ENCODE measurements around the gene SCAF1.
A peak's percentile ranks its signal among the peaks of the same experiment; 100 is the strongest.

The SCAF1 gene, protein sequence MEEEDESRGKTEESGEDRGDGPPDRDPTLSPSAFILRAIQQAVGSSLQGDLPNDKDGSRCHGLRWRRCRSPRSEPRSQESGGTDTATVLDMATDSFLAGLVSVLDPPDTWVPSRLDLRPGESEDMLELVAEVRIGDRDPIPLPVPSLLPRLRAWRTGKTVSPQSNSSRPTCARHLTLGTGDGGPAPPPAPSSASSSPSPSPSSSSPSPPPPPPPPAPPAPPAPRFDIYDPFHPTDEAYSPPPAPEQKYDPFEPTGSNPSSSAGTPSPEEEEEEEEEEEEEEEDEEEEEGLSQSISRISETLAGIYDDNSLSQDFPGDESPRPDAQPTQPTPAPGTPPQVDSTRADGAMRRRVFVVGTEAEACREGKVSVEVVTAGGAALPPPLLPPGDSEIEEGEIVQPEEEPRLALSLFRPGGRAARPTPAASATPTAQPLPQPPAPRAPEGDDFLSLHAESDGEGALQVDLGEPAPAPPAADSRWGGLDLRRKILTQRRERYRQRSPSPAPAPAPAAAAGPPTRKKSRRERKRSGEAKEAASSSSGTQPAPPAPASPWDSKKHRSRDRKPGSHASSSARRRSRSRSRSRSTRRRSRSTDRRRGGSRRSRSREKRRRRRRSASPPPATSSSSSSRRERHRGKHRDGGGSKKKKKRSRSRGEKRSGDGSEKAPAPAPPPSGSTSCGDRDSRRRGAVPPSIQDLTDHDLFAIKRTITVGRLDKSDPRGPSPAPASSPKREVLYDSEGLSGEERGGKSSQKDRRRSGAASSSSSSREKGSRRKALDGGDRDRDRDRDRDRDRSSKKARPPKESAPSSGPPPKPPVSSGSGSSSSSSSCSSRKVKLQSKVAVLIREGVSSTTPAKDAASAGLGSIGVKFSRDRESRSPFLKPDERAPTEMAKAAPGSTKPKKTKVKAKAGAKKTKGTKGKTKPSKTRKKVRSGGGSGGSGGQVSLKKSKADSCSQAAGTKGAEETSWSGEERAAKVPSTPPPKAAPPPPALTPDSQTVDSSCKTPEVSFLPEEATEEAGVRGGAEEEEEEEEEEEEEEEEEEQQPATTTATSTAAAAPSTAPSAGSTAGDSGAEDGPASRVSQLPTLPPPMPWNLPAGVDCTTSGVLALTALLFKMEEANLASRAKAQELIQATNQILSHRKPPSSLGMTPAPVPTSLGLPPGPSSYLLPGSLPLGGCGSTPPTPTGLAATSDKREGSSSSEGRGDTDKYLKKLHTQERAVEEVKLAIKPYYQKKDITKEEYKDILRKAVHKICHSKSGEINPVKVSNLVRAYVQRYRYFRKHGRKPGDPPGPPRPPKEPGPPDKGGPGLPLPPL

DNA sequence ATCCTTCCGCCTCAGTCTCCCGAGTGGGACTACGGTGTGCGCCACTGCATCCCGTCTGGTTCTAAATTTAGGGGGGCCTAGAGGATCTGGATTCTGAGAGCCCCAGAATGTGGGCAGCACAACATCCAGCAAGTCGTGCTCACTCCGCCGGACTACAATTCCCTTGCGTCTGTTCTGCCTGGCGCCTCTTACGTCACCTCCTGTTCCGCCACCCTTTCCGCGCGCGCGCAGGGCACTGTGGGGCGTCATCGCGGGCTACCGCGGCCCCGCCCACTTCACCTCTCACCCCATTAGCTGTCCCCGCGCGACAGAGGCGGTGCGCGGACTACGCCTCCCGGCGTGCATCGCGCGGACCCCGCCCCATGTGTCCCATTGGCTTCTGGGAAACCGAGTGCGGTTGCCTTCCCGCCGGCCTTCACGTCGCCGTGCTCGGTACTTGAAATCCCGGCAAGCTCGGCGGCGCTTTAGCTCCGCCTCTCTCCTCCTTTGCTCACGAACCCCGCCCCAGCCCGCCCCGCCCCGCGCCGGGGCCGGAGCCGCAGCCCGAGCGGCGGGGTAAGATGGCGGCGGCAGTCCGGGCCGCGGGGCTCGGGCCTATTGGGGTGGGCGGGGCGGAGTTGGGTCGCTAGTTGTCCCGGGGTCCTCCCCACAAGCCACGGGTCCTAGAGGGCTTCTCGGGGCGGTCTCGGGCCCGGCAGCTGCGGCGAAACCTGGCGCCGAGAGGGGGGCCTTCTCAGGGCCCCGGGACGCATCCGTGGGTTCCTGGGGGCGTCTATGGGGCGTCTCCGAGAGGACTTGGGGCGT lies at the start of gene SCAF1:
SCAF1 (plus strand) TSS at position 522 of the 804 bp plus-strand sequence. CDS start 2,818 bp downstream, outside the sequence.
- FAIRE-seq (peak; percentile 97), DNase-seq (ENCODE audit: low spot score) (peak; percentile 95)

DNA sequence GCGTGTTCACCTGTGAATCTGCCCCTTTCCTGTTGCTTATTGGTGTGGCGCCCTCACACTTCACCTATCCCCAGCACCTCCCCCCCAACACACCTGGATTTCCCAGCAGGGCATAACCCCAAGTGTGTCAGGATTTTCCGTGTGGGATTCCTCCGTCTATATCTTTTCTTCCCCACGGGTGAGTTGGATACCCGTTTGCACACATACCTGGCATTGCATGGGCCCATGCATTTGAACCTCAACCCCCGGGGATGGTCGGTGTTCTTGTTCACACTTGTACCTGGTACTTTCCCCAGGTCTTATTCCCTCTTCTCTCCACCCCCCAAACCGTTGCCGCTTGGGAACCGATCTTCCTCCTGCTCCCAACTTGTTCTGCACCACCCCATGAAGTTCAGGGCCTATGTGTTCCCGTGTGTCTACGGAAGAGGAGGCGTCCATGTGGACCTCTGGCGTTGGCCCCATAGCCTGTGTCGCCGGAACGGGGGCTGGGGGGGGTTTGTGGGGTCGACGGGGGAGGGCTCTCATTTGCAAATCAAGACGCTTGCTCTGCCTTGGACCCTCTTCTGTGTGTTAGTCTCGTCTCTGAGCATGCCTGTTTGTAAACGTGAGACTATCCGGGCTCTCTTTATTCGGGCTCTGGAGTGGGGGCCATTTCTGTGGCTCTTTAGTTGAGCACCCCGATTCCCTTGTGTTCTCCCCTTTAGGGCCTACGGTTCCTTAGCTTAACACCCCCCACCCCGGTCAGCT lies 49.4 kb upstream of the SCAF1 start:
- DNase-seq (ENCODE audit: low spot score) (no peak), FAIRE-seq (no peak)

DNA sequence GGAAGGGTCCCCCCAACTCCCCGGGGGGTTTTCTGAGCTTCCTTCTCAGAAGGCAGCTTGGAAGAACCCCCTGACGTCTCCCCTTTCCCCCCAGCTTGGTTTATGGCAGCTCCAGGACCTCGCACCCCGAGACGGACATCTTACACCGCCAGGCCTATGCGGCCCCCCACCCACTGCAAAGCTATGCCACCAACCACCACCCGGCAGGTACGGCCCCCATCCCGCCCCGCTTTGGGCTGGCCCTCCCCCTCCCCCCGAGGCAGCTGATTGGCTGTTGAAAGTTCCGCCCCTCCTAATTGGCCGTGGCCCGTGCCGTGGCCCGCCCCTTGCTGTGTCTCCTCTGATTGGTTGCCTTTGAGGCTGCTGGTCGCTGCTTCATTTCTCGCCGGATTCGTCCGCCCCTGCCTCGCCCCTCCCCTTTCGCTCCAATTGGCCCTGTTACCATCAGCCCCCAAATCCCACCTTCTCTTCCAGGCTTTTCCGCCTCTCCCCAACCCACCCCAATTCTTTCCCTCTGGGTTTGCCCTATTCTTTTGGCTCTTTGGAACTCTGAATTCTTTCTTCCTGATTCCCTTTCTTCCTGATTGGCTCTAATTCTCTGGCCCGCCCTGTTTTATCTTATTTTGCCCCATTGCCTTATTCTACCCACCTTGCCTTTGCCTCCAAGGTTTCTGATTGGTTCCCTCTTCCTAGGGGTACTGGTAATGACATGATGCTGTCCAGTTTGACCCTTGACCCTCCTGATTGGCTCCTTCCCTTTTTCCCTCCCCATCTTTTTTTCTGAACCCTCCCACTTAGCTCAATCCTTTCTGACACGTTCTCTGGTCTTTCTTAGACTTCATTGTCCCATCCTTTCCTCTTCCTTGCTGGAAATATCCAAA lies 48.5 kb upstream of the SCAF1 start:
- DNase-seq (ENCODE audit: low spot score) (peak; percentile 99), FAIRE-seq (peak; percentile 99)

DNA sequence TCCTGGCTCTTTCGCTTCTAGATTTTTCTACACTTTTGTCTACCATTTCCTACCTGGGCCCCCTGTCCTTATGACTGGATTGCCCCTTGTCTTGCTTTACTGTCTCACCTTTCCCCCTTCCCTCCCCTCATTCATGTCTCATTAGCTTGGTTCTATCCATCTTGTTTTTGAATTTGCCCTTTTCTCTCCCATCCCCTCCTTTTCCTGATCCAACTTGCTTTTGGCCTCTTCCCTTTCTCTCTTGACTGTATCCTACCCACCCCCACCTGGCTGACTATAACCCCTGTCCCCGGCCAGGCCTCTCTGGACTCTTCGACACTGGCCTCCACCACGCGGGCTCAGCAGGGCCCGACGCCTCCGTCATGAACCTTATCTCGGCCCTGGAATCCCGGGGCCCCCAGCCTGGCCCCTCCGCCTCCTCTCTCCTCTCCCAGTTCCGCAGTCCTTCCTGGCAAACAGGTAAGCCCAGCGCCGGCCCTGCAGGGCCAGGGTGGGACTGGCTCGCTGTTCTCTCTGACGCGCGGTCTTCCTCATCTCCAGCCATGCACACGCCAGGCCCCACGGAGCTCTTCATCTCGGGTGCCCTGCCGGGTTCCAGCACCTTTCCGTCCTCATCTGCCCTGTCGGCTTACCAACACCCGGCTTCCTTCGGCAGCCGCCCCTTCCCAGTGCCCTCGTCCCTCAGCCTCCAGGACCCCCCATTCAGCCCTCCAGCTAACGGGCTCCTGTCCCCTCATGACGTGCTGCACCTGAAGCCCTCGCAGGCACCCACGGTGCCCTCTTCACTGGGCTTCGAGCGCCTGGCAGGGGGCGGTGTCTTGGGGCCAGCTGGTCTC lies 47.6 kb upstream of the SCAF1 start:
- no peak for FAIRE-seq
- DNase-seq (ENCODE audit: low spot score), result no peak

DNA sequence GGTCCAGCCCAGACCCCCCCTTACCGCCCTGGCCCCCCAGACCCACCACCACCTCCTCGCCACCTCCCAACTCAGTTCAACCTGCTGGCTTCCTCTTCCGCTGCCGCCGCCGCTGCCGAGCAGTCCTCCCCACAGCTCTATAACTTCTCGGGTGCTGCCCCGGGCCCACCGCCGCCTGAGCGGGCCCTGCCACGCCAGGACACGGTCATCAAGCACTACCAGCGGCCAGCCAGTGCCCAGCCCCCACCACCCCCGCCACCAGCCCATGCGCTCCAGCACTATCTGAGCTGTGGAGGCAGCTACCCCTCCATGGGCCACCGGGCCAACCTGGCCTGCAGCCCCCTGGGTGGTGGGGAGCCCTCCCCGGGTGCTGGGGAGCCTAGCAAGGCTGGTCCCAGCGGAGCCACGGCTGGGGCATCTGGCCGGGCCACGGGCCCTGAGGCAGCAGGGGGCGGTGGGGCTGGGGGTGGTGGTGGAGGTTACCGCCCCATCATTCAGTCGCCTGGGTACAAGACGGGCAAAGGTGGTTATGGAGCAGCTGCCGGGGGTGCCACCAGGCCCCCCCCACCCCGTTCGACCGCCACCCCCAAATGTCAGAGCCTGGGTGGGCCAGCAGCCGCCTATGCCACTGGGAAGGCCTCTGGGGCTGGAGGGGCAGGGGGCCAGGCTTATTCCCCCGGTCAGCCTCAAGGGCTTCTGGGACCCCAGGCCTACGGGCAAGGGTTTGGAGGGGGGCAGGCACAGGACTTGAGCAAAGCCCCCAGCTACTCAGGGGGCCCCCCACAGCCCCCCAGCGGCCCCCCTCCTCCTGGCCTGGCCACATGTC lies 46.8 kb upstream of the SCAF1 start:
- no peak for FAIRE-seq
- DNase-seq (ENCODE audit: low spot score), result no peak

DNA sequence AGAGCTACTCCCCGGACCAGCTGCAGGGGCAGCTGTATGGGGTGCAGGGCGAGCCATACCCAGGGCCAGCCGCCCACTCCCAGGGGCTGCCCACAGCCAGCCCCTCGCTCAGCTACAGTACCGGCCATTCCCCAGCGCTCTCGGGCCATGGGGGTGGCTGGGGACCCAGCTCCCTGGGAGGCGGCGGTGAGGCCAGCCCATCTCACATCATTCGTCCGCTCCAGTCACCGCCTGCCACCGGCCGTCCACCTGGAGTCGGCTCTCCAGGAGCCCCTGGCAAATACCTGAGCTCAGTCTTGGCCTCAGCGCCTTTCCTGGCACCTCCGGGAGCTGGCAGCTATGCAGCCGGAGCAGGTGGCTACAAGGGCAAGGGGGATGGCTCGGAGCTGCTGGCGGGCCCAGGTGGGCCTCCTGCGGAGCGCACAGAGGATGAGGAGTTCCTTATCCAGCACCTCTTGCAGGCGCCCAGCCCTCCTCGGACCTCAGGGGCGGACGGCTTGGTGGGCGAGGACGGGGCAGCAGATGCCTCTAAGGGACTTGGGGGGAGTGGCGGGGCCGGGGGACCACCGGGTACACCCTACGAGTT lies 46.1 kb upstream of the SCAF1 start:
- FAIRE-seq (no peak), DNase-seq (ENCODE audit: low spot score) (no peak)

DNA sequence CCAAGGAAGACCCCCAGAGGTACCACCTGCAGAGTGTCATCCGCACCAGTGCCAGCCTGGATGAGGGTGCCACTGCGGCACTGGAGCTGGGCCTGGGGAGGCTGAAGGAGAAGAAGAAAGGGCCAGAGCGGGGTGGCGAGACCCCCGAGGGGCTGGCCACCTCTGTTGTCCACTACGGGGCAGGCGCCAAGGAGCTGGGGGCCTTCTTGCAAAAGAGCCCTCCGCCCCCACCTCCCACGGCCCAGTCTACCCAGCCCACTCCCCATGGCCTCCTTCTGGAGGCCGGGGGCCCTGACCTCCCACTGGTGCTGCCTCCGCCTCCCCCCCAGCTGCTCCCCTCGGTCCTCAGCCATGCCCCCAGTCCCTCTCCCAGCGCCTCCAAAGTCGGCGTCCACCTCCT lies 45.6 kb upstream of the SCAF1 start:
- FAIRE-seq, result no peak

DNA sequence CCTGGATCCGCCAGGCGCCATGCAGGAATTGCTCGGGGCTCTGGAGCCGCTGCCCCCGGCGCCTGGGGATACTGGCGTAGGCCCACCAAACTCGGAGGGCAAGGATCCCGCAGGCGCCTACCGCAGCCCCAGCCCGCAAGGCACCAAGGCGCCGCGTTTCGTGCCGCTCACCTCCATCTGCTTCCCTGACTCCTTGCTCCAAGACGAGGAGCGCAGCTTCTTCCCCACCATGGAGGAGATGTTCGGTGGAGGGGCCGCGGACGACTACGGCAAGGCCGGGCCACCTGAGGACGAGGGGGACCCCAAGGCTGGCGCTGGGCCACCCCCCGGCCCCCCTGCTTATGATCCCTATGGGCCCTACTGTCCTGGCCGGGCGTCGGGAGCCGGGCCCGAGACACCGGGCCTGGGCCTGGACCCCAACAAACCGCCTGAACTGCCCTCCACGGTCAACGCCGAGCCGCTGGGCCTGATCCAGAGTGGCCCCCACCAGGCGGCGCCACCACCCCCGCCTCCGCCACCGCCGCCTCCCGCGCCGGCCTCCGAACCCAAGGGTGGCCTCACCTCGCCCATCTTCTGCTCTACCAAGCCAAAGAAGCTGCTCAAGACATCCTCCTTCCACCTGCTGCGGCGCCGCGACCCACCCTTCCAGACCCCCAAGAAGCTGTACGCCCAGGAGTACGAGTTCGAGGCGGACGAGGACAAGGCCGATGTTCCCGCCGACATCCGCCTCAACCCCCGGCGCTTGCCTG lies 44.9 kb upstream of the SCAF1 start:
- DNase-seq (ENCODE audit: low spot score), result no peak
- FAIRE-seq, result no peak

More for the DNA sequence above, 45.6 kb upstream of the SCAF1 start:
- DNase-seq (ENCODE audit: low spot score), result no peak

DNA sequence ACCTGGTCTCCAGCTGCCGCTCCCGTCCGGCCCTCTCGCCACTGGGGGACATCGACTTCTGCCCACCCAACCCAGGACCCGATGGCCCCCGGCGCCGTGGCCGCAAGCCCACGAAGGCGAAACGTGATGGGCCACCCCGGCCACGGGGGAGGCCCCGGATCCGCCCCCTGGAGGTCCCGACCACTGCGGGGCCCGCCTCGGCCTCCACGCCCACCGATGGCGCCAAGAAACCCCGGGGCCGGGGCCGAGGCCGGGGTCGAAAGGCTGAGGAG lies 44.4 kb upstream of the SCAF1 start:
- DNase-seq (ENCODE audit: low spot score), result no peak
- no peak for FAIRE-seq

DNA sequence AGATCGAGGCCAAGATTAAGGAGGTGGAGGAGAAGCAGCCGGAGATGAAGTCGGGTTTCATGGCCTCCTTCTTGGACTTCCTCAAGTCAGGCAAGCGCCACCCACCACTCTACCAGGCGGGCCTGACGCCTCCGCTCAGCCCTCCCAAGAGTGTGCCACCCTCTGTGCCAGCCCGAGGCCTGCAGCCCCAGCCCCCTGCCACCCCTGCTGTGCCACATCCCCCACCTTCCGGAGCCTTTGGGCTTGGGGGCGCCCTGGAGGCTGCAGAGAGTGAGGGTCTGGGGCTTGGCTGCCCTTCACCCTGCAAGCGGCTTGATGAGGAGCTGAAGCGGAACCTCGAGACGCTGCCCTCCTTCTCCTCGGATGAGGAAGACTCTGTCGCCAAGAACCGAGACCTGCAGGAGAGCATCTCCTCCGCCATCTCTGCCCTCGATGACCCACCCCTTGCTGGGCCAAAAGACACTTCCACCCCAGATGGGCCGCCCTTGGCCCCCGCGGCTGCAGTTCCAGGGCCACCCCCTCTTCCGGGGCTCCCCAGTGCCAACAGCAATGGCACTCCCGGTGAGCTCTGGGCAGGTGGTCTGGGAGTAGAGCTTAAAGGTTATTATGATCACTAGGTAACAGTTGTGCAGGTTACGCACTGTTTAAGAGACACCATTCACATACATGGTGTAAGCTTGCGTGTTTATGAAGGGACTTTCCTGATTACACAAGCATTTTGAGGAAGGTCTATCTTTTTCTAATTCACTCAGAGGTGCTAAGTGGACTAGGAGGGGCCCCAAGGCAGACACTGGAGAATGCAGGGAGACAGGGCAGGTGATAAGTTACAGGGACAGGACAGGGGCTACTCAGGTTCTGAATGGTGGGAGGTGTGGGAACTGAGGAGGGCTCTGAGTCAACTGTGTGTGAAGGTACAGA lies 42.4 kb upstream of the SCAF1 start:
- DNase-seq (ENCODE audit: low spot score) (no peak), FAIRE-seq (no peak)

DNA sequence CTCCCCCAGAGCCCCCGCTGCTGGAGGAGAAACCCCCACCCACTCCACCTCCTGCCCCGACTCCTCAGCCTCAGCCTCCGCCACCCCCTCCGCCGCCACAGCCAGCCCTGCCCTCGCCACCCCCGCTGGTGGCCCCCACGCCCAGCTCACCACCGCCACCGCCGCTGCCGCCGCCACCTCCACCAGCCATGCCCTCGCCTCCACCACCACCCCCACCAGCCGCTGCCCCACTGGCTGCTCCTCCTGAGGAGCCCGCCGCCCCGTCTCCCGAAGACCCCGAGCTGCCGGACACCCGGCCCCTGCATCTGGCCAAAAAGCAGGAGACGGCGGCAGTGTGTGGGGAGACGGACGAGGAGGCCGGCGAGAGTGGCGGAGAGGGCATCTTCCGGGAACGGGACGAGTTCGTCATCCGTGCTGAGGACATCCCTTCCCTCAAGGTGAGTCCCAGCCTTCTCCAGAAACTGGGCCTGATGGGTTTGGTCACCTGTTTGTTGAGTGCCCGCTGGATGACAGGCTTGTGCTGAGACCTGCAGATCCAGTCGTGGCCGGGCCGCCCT lies 40.4 kb upstream of the SCAF1 start:
- DNase-seq (ENCODE audit: low spot score) (no peak), FAIRE-seq (no peak)

DNA sequence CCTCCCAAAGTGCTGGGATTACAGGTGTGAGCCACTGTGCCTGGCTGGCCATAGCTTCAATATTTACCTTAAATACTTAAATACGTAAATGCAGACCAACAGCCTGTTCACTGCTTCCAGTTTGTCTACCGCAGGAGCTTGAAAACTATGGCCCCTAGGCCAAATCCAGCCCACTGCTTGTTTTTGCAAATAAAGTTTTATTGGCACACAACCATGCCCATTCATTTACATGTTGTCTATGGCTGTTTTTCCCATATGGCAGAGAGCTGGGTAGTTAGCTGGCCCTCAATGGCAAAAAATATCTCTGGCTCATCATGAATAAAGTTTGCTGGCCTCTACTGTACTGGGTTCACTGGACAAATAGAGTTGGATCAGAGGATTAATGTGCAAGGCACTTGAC lies 39.2 kb upstream of the SCAF1 start:
- FAIRE-seq (no peak), DNase-seq (ENCODE audit: low spot score) (no peak)

DNA sequence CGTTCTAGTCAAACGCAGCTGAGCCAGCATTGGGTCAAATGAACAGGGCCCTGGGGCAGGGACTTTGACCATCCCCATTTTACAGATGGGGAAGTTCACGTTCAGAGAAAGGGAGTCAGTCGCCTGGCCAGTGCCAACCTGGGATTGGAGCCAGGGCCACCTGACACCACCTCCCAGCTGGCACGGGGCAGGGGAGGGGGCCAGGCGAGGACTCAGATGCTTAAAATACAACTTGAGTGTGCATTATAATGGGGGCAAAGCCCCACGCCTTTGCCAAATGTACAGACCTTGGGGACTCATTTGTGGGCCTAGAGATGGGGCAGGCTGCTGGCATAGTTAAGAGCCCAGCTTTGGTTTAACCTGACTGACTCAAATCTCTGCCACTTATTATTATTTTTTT lies 36.4 kb upstream of the SCAF1 start:
- FAIRE-seq (no peak), DNase-seq (ENCODE audit: low spot score) (no peak)

DNA sequence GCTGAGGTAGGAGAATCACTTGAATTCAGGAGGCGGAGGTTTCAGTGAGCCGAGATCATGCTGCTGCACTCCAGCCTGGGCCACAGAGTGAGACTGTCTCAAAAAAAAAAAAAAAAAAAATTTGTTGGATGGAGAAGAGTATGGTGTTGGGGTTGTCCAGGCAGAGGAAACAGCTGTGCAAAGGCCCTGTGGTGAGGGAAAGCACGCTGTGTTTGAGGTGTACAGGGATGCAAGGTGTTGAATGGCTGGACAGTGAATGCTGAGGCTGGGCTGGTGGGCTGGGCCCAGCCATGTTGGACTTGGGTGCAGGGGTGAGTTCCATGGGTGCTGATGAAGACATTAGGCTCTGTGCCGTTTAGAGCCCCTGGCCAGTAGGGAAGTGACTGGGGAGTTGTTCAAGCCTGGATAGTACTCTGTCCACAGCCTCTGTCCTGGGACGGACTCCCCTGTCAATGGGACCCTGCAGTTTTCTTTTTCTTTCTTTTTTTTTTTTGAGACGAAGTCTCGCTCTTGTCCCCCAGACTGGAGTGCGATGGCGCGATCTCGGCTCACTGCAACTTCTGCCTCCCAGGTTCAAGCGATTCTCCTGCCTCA lies 32.4 kb upstream of the SCAF1 start:
- FAIRE-seq (no peak), DNase-seq (ENCODE audit: low spot score) (no peak)

DNA sequence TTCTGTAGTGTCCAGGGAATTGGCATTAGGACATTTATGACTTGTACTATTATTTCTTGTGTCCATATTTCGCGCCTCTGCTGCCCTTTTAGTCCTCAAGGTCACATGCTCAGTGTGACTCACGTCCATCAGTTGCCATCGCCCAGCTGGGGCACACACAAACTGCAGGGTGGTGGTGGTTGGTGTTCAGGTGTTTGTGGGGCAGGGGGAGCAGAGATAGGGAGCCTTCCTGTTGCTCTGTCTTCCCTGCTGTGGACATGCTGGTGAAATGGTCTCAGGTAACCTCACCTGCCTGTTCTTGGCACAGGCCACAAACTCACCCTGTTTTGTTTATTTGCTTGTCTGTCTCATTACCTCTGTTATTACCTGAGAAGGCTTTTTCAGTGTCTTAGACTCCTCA lies 28.6 kb upstream of the SCAF1 start:
- FAIRE-seq (no peak), DNase-seq (ENCODE audit: low spot score) (no peak)
